ENCODE measurements around the gene DYNC1I1.

DYNC1I1 gene

GRCh38 chr7:95901006-95901405 is 128.7 kb downstream of the DYNC1I1 start:
- TF ChIP-seq CTCF (IDR thresholded peaks at IDR 0.05; ENCODE audit: low read depth, low read length, missing control alignments) = no peak
- in situ Hi-C loops (cut with HindIII; ENCODE audit: low pct_ligation_motif_present, low sequenced_read_pairs) = no loop called here
- Histone ChIP-seq H3K27me3 (replicated peaks) (no peaks in the 10 kb centered on the region), H3K36me3 (replicated peaks) (no peaks in the 10 kb centered on the region), H3K4me3 (ENCODE audit: low read depth, low read length) (no peak overlapping the region), H3K27ac (no peak overlapping the region)
- no peak for DNase-seq

GRCh38 chr7:95904099-95904498 is 131.7 kb downstream of the DYNC1I1 start:
- in situ Hi-C loops (cut with HindIII; ENCODE audit: low pct_ligation_motif_present, low sequenced_read_pairs) = no loop called here
- H3K27ac ChIP-seq = no peak overlapping the region

GRCh38 chr7:95905167-95905566 is 132.8 kb downstream of the DYNC1I1 start:
- in situ Hi-C loops (cut with HindIII; ENCODE audit: low pct_ligation_motif_present, low sequenced_read_pairs) = no loop called here

More at GRCh38 chr7:95904099-95904498, 131.7 kb downstream of the DYNC1I1 start:
- H3K36me3 ChIP-seq (replicated peaks) = no peaks in the 10 kb centered on the region
- no peaks in the 10 kb centered on the region for H3K27me3 ChIP-seq (replicated peaks)
- H3K4me3 ChIP-seq (ENCODE audit: low read depth, low read length) = no peak overlapping the region
- DNase-seq = no peak
- TF ChIP-seq CTCF (IDR thresholded peaks at IDR 0.05; ENCODE audit: low read depth, low read length, missing control alignments) = no peak

GRCh38 chr7:95906851-95907250 is 134.5 kb downstream of the DYNC1I1 start:
- in situ Hi-C loops (cut with HindIII; ENCODE audit: low pct_ligation_motif_present, low sequenced_read_pairs) = no loop called here
- Histone ChIP-seq H3K27me3 (replicated peaks) (no peaks in the 10 kb centered on the region), H3K4me3 (ENCODE audit: low read depth, low read length) (no peak overlapping the region), H3K36me3 (replicated peaks) (no peaks in the 10 kb centered on the region), H3K27ac (no peak overlapping the region)
- DNase-seq = no peak
- TF ChIP-seq CTCF (IDR thresholded peaks at IDR 0.05; ENCODE audit: low read depth, low read length, missing control alignments) = no peak

More at GRCh38 chr7:95905167-95905566, 132.8 kb downstream of the DYNC1I1 start:
- DNase-seq = peak; percentile 12
- Histone ChIP-seq H3K36me3 (replicated peaks) (no peaks in the 10 kb centered on the region), H3K27ac (no peak overlapping the region), H3K4me3 (ENCODE audit: low read depth, low read length) (no peak overlapping the region), H3K27me3 (replicated peaks) (no peaks in the 10 kb centered on the region)
- no peak for TF ChIP-seq CTCF (IDR thresholded peaks at IDR 0.05; ENCODE audit: low read depth, low read length, missing control alignments)

GRCh38 chr7:95907337-95907736 is 135.0 kb downstream of the DYNC1I1 start:
- no peaks in the 10 kb centered on the region for H3K36me3 ChIP-seq (replicated peaks)
- no peaks in the 10 kb centered on the region for H3K27me3 ChIP-seq (replicated peaks)
- no peak for DNase-seq
- H3K27ac ChIP-seq = no peak overlapping the region
- H3K4me3 ChIP-seq (ENCODE audit: low read depth, low read length) = no peak overlapping the region
- in situ Hi-C loops (cut with HindIII; ENCODE audit: low pct_ligation_motif_present, low sequenced_read_pairs) = no loop called here
- TF ChIP-seq CTCF (IDR thresholded peaks at IDR 0.05; ENCODE audit: low read depth, low read length, missing control alignments) = no peak

GRCh38 chr7:95908499-95908898 is 136.1 kb downstream of the DYNC1I1 start:
- no peaks in the 10 kb centered on the region for H3K27me3 ChIP-seq (replicated peaks)
- no peak for DNase-seq
- H3K36me3 ChIP-seq (replicated peaks) = no peaks in the 10 kb centered on the region
- H3K4me3 ChIP-seq (ENCODE audit: low read depth, low read length) = no peak overlapping the region
- in situ Hi-C loops (cut with HindIII; ENCODE audit: low pct_ligation_motif_present, low sequenced_read_pairs) = no loop called here
- TF ChIP-seq CTCF (IDR thresholded peaks at IDR 0.05; ENCODE audit: low read depth, low read length, missing control alignments) = no peak
- no peak overlapping the region for H3K27ac ChIP-seq
